ENCODE results near the gene POMT1. TPM values are rescaled to one million over a fixed set of nuclear protein-coding genes. Genes with fewer than 3 reads are reported as not detected.

POMT1 gene
- total RNA-seq, 1 experiment from 2014 or later, result 20.9 TPM

GRCh38 chr9:131475111-131475955 is 27.4 kb upstream of the POMT1 start:
- no peak for DNase-seq (ENCODE audit: low read depth, low spot score)
- in situ Hi-C loops (cut with HindIII; ENCODE audit: low pct_unique_long_range_greater_than_20kb, low sequenced_read_pairs), result no loop called here

- in situ Hi-C loops (cut with HindIII; ENCODE audit: low pct_unique_long_range_greater_than_20kb, low sequenced_read_pairs), result no loop called here
- DNase-seq (ENCODE audit: low read depth, low spot score), result no peak
These were observed 26.6 kb upstream of the POMT1 start for GRCh38 chr9:131475956-131476776.

DNA sequence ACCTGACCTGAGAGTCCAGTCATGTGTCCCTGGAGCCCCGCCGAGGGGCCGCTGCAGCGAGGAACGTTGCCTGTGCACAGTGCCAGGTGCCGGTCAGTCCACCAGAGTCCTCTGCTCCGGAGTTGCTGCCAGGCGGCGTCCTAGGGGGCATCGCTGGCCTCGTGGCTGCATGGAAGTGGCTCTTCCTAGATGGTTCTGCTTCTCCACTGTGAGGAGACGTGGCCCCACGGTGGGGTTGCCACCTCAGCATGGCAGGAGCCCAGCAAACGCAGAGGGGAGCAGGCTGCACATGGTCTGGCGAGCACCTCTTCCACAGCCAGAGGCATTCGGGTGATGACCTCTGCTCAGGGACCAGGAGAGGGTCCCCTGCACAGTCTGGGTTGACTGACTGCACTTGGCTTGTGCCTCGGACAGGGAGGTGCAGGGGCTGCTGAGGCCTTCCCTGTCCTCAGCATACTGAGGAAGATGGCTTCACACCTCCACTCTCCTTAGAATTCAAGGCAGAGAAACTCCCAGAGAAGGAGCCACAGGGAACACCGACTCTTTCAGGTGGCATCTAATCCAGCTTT is 25.9 kb upstream of the POMT1 start:
- DNase-seq (ENCODE audit: low read depth, low spot score), result no peak
- in situ Hi-C loops (cut with HindIII; ENCODE audit: low pct_unique_long_range_greater_than_20kb, low sequenced_read_pairs), result no loop called here

GRCh38 chr9:131477367-131477766 is 25.4 kb upstream of the POMT1 start:
- in situ Hi-C loops (cut with HindIII; ENCODE audit: low pct_unique_long_range_greater_than_20kb, low sequenced_read_pairs), result no loop called here
- DNase-seq (ENCODE audit: low read depth, low spot score), result no peak

DNA sequence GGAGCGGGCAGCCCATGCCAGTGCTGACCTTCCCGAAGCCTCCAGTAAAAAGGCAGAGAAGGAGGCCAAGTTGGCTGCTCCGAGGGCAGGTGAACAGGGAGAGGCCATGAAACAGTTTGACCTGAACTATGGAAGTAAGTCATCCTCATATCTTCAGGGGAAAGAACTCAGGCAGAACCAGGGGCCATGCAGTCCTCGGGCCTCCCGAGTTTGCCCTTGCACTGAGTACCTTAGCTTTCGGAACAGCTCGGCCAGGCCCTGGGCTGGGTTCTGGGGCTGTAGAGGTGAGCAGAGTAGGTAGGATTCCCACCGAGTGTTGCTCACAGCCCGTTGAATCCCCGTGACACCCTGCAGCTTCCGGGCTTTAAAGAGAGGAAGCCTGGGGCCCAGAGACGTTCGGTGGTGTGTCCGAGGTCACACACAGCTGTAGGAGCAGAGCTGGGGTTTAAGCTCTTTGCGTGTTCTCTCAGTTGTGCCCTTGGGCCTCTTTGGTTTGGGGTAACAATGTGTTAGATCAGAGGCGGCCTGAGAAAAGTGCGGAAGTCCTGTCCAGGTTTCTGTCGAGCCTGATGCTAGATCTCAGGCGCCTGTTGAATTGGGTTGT is 24.8 kb upstream of the POMT1 start:
- in situ Hi-C loops (cut with HindIII; ENCODE audit: low pct_unique_long_range_greater_than_20kb, low sequenced_read_pairs), result no loop called here

GRCh38 chr9:131478421-131478868 is 24.3 kb upstream of the POMT1 start:
- peak; percentile 73 for DNase-seq (ENCODE audit: low read depth, low spot score)
- in situ Hi-C loops (cut with HindIII; ENCODE audit: low pct_unique_long_range_greater_than_20kb, low sequenced_read_pairs), result no loop called here

More for the DNA sequence above, 24.8 kb upstream of the POMT1 start:
- no peak for DNase-seq (ENCODE audit: low read depth, low spot score)

GRCh38 chr9:131478911-131479310 is 23.8 kb upstream of the POMT1 start:
- in situ Hi-C loops (cut with HindIII; ENCODE audit: low pct_unique_long_range_greater_than_20kb, low sequenced_read_pairs), result no loop called here
- DNase-seq (ENCODE audit: low read depth, low spot score), result no peak

DNA sequence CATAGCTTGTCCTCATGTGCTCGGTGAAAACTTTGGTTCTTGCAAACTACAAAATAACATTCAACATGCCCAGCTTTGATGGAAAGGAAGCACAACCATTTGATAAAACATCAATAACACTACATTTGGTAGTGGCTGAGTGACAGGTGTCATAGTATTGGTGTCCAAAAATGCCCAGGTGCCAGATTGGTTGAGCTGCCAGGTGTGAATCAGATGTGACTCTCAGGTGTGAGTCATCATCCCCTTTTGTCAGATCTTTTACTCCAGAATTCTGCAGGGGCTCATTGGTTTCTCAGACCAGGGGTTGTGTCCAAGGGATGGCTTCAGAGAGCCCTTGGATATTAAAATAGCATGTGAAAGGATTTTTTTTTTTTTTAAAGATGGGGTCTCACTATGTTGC is 22.5 kb upstream of the POMT1 start:
- in situ Hi-C loops (cut with HindIII; ENCODE audit: low pct_unique_long_range_greater_than_20kb, low sequenced_read_pairs), result no loop called here
- DNase-seq (ENCODE audit: low read depth, low spot score), result no peak

DNA sequence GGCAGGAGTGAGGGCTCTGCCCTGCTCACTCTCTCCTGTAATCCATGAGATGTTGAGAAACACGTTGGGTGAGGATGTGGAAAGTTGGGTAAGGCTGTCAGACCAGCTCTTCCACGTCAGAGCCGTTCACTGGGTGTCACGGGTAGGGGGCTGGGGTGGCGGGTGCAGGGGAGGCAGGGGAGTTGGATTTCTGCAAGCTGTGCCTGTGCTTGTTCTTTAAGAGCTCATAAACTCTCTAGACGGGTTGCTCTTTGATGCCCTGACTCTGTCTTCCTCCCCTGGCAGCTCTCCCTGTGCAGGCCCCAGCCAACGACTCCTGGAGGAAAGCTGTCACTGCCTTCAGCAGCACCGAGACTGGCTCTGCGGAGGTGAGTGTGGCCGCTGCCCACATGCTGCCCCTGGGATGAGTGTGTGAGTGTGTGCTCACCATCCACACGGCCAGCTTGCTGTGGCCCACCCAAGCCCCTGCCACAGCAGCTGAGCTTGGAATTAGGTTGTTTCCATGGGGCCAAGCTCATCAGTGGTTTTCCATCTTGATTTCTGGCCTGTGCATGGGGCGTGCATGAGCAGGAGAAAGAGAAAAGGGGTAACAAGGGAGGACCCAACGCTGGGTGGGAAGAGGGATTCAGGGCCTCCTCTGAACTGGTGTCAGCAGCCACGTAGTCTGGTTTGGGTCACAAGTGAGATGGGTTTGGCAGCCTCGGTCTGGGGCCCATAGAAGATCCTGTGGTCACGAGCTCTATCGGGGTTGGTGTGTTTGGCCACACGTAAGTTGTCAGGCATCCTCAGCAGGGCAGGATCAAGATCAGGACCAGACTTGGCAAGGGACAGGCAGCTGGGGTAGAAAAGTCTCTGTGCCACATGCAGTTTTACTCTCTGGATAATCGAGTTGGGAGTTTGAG is 21.0 kb upstream of the POMT1 start:
- DNase-seq (ENCODE audit: low read depth, low spot score), result no peak
- in situ Hi-C loops (cut with HindIII; ENCODE audit: low pct_unique_long_range_greater_than_20kb, low sequenced_read_pairs), result no loop called here

DNA sequence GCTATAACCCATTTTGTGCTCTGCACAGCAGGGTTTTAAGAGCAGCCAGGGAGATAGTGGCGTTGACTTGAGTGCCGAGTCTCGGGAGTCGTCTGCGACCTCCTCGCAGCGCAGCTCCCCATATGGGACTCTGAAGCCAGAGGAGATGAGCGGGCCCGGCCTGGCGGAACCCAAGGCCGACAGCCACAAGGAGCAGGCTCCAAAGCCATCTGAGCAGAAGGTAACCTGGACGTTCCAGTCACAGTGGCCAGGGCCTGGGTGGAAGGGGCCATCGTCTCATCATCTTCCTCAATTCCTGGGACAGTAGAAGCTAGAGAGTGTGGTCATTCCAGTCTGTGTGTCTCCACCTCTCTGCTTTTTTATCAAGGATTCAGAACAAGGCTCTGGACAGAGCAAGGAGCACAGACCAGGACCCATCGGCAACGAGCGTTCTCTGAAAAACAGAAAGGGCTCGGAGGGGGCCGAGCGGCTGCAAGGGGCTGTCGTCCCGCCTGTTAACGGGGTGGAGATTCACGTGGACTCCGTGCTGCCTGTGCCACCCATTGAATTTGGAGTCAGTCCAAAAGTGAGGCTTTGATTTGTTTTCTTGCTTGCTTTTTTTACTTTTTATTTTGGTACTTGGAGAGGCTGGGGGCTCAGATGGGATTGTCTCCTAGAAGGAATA is 20.2 kb upstream of the POMT1 start:
- no peak for DNase-seq (ENCODE audit: low read depth, low spot score)
- in situ Hi-C loops (cut with HindIII; ENCODE audit: low pct_unique_long_range_greater_than_20kb, low sequenced_read_pairs), result no loop called here

- in situ Hi-C loops (cut with HindIII; ENCODE audit: low pct_unique_long_range_greater_than_20kb, low sequenced_read_pairs), result no loop called here
- DNase-seq (ENCODE audit: low read depth, low spot score), result no peak
These were observed 19.2 kb upstream of the POMT1 start for GRCh38 chr9:131483319-131484050.

DNA sequence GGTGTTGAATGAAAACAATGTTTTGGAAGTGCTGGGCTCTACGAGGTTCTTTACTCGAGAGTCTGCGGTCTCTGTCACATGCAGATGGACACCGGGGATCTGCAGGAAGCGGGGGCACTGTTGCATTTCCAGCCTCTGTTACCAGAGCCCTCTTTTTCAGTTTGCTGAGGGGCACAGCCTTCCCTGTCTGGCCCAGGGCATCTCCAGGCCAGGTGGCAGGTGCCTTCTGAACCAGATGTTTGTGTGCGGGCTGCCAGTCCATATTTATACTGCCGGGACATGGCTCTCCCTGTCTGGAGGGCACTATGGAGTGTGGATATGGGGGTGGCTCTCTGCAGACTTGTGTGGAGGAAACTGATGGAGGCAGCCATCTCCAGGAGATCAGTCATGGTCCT is 18.7 kb upstream of the POMT1 start:
- no peak for DNase-seq (ENCODE audit: low read depth, low spot score)
- in situ Hi-C loops (cut with HindIII; ENCODE audit: low pct_unique_long_range_greater_than_20kb, low sequenced_read_pairs), result no loop called here

GRCh38 chr9:131484560-131485185 is 18.0 kb upstream of the POMT1 start:
- in situ Hi-C loops (cut with HindIII; ENCODE audit: low pct_unique_long_range_greater_than_20kb, low sequenced_read_pairs), result no loop called here
- no peak for DNase-seq (ENCODE audit: low read depth, low spot score)

GRCh38 chr9:131485206-131485605 is 17.5 kb upstream of the POMT1 start:
- DNase-seq (ENCODE audit: low read depth, low spot score), result no peak
- in situ Hi-C loops (cut with HindIII; ENCODE audit: low pct_unique_long_range_greater_than_20kb, low sequenced_read_pairs), result no loop called here

DNA sequence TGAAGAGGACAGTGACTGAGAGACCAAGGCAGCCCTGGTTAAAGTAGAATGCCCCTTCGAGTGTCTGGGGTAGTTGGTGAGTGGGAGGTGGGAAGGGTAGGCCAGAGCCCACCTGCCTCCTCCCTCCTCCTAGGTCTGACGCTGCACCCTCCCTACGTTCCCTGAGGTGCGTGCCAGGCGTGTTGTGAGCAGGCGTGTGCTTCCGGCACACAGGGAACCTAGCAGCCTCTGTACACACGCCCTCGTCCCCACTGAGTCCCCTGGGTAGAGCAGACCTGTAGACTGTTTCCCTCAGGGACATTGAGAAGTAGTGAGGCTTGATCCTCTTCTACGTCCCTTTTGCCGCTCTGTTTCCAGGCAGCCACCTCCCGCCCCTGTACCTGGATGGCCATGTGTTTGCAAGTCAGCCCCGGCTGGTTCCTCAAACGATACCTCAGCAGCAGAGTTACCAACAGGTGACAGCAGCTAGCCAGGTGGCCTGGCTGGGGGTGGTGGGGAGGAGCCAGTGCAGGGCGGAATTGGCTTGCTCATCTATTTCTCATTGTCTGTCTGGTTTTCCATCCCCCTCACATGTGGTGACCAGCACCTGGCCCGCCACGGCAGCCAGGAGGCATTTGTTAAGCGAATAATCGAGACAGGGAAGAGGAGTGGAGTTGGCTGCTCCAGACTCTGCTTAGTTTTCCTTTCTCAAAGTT is 16.8 kb upstream of the POMT1 start:
- in situ Hi-C loops (cut with HindIII; ENCODE audit: low pct_unique_long_range_greater_than_20kb, low sequenced_read_pairs), result no loop called here
- DNase-seq (ENCODE audit: low read depth, low spot score), result no peak
